Panc1 (cell line): ENCODE measurements around the gene SLC12A3. TPM values are rescaled to one million over a fixed set of nuclear protein-coding genes. Genes with fewer than 3 reads are reported as not detected.

Source experiments
- ATAC-seq: fragments of 200-7000 bp; cut with Tn5 transposase; 2 replicates; pipeline ENCODE4 v1.9.1; 2020; ENCODE audit warnings: mild to moderate bottlenecking, moderate library complexity
- BruUV-seq: library from RNA; stranded (reverse); fragments of 400-500 nt; replicated peaks from 2 replicates; lab custom pipeline; 2021; lab: Mats Ljungman, UMichigan
- CTCF ChIA-PET: fragments of 300-600 bp; sonication (Branson Sonifier 250); formaldehyde crosslinking; loops from one replicate; lab custom pipeline; 2022; ENCODE audit warnings: antibody characterized with exemption; lab: Charles Lee
- POLR2A ChIA-PET: fragments of 300-600 bp; sonication (Branson Sonifier 250); formaldehyde crosslinking; loops from one replicate; lab custom pipeline; 2022; ENCODE audit warnings: antibody characterized with exemption; lab: Charles Lee
- DNase-seq: peaks from one replicate; pipeline ENCODE4 v3.0.0-alpha.2; 2010; ENCODE audit warnings: low read depth, low spot score
- H3K27ac ChIP-seq: 2 replicates; pipeline ENCODE4 v1.5.1; 2011; ENCODE audit warnings: mild to moderate bottlenecking, low read length, inconsistent platforms
- H3K27me3 ChIP-seq: fragments of 200-500 bp; sonication (Bioruptor generic); 2 replicates; pipeline ENCODE4 v1.6.0; 2014; ENCODE audit warnings: low read length, inconsistent platforms; ENCODE audit not compliant: control insufficient read depth, insufficient read depth
- H3K36me3 ChIP-seq: fragments of 200-500 bp; sonication (Bioruptor generic); 2 replicates; pipeline ENCODE4 v1.5.1; 2014; ENCODE audit warnings: inconsistent platforms, mild to moderate bottlenecking, low read length, moderate library complexity; ENCODE audit not compliant: control insufficient read depth, insufficient read depth
- H3K4me1 ChIP-seq: 2 replicates; pipeline ENCODE4 v1.5.1; 2011; ENCODE audit warnings: inconsistent platforms, mild to moderate bottlenecking, low read length, moderate library complexity; ENCODE audit not compliant: control insufficient read depth, insufficient read depth
- H3K4me3 ChIP-seq, 2 experiments: 2 replicates each; pipeline ENCODE4 v1.5.1; 2011 to 2012; ENCODE audit warnings: low read depth in 2 of 2, low read length in 2 of 2, mild to moderate bottlenecking in 2 of 2, inconsistent platforms in 1 of 2, moderate library complexity in 1 of 2
- H3K9me3 ChIP-seq: fragments of 200-500 bp; sonication (Bioruptor generic); 2 replicates; pipeline ENCODE4 v1.5.1; 2014; ENCODE audit warnings: low read depth, mild to moderate bottlenecking, inconsistent platforms, low read length, moderate library complexity; ENCODE audit not compliant: control insufficient read depth, insufficient read depth
- POLR2AphosphoS5 ChIP-seq: IDR thresholded peaks from 2 replicates; pipeline ENCODE4 v1.6.1; 2012; ENCODE audit warnings: mild to moderate bottlenecking, low read depth, low read length, moderate library complexity
- SIN3A ChIP-seq: IDR thresholded peaks from 2 replicates; pipeline ENCODE4 v1.6.1; 2012; ENCODE audit warnings: low read depth, mild to moderate bottlenecking, low read length, moderate library complexity, borderline replicate concordance; ENCODE audit not compliant: insufficient read depth
- TCF7L2 ChIP-seq: IDR thresholded peaks from 2 replicates; pipeline ENCODE4 v1.6.1; 2011; ENCODE audit warnings: mild to moderate bottlenecking, low read depth, low read length, inconsistent platforms
- in situ Hi-C: cut with HindIII; loops from 2 replicates; pipeline ENCODE4 v1.10.0; 2016; ENCODE audit warnings: low sequenced_read_pairs, low pct_unique_long_range_greater_than_20kb
- intact Hi-C: fragments of 100-400 bp; cut with micrococcal nuclease; formaldehyde crosslinking; loops from one replicate; pipeline ENCODE4 v1.10.0; 2022; ENCODE audit not compliant: unreplicated experiment
- total RNA-seq: library from RNA; stranded (reverse); gene quantifications from one replicate; pipeline ENCODE4 v1.2.1, GENCODE V29; 2021; ENCODE audit not compliant: unreplicated experiment
- TF ChIP-seq, protein P1 (sequence below): fragments of 450-650 bp; IDR thresholded peaks from 2 replicates; pipeline ENCODE4 v1.5.1; 2017; ENCODE audit warnings: mild to moderate bottlenecking
- TF ChIP-seq, protein P2 (sequence below), 2 experiments: IDR thresholded peaks; 2 replicates each; pipeline ENCODE4 v1.6.1; 2011 to 2012; ENCODE audit warnings: low read depth in 2 of 2, control low read depth in 1 of 2, low read length in 1 of 2, mild to moderate bottlenecking in 1 of 2, moderate library complexity in 1 of 2; ENCODE audit not compliant: insufficient read depth in 1 of 2

SLC12A3 gene
- total RNA-seq, 1 experiment from 2014 or later = 0.15 TPM

DNA sequence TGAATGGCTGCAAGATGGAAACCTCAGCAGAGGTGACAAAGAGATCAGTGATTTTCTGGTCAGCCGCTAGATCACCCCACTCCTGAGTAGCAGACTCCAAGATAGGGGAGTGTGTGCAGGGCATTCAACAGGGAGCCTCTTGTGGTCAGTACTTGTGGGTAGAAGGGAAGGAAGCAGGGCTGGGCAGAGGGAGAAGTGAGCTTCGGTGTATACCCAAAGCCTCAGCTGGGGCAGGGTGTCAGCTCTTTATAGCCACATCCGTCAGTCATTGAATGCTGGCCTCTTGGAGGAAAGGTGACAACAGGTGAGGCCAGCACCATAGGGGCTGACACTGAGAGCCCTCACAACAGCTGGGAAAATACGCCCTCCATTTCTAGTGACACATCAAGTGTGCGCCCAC lies 2.2 kb upstream of the SLC12A3 start:
- intact Hi-C loops (loop anchor here (10.0 kb wide), 1 partner anchor 432 kb away; no protein-coding TSS in a partner anchor), in situ Hi-C loops (no loop called here)
- Histone ChIP-seq H3K4me3 (no peak overlapping the region), H3K27ac (no peak overlapping the region), H3K36me3 (no peaks in the 10 kb centered on the region), H3K9me3 (no peaks in the 10 kb centered on the region), H3K27me3 (no peaks in the 10 kb centered on the region), H3K4me1 (peaks cover 13% of the 10 kb centered on the region)
- no peak for DNase-seq
- CTCF ChIA-PET = interaction anchor here (1.2 kb wide), 1 partner anchor 12 kb away, joined by 5 read pairs; no protein-coding TSS in a partner anchor
- ATAC-seq = no peak
- no TSS peak for BruUV-seq
- POLR2A ChIA-PET = no interaction called here
- TF ChIP-seq, protein P1, sequence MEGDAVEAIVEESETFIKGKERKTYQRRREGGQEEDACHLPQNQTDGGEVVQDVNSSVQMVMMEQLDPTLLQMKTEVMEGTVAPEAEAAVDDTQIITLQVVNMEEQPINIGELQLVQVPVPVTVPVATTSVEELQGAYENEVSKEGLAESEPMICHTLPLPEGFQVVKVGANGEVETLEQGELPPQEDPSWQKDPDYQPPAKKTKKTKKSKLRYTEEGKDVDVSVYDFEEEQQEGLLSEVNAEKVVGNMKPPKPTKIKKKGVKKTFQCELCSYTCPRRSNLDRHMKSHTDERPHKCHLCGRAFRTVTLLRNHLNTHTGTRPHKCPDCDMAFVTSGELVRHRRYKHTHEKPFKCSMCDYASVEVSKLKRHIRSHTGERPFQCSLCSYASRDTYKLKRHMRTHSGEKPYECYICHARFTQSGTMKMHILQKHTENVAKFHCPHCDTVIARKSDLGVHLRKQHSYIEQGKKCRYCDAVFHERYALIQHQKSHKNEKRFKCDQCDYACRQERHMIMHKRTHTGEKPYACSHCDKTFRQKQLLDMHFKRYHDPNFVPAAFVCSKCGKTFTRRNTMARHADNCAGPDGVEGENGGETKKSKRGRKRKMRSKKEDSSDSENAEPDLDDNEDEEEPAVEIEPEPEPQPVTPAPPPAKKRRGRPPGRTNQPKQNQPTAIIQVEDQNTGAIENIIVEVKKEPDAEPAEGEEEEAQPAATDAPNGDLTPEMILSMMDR = no peak
- TF ChIP-seq, protein P2, sequence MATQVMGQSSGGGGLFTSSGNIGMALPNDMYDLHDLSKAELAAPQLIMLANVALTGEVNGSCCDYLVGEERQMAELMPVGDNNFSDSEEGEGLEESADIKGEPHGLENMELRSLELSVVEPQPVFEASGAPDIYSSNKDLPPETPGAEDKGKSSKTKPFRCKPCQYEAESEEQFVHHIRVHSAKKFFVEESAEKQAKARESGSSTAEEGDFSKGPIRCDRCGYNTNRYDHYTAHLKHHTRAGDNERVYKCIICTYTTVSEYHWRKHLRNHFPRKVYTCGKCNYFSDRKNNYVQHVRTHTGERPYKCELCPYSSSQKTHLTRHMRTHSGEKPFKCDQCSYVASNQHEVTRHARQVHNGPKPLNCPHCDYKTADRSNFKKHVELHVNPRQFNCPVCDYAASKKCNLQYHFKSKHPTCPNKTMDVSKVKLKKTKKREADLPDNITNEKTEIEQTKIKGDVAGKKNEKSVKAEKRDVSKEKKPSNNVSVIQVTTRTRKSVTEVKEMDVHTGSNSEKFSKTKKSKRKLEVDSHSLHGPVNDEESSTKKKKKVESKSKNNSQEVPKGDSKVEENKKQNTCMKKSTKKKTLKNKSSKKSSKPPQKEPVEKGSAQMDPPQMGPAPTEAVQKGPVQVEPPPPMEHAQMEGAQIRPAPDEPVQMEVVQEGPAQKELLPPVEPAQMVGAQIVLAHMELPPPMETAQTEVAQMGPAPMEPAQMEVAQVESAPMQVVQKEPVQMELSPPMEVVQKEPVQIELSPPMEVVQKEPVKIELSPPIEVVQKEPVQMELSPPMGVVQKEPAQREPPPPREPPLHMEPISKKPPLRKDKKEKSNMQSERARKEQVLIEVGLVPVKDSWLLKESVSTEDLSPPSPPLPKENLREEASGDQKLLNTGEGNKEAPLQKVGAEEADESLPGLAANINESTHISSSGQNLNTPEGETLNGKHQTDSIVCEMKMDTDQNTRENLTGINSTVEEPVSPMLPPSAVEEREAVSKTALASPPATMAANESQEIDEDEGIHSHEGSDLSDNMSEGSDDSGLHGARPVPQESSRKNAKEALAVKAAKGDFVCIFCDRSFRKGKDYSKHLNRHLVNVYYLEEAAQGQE (IDR thresholded peaks at IDR 0.05; ENCODE audit: insufficient read depth in 1 of 2, low read depth in 2 of 2, low read length in 1 of 2) = no peak
- no peak for TF ChIP-seq POLR2AphosphoS5
- no peak for TF ChIP-seq TCF7L2
- TF ChIP-seq SIN3A = no peak

DNA sequence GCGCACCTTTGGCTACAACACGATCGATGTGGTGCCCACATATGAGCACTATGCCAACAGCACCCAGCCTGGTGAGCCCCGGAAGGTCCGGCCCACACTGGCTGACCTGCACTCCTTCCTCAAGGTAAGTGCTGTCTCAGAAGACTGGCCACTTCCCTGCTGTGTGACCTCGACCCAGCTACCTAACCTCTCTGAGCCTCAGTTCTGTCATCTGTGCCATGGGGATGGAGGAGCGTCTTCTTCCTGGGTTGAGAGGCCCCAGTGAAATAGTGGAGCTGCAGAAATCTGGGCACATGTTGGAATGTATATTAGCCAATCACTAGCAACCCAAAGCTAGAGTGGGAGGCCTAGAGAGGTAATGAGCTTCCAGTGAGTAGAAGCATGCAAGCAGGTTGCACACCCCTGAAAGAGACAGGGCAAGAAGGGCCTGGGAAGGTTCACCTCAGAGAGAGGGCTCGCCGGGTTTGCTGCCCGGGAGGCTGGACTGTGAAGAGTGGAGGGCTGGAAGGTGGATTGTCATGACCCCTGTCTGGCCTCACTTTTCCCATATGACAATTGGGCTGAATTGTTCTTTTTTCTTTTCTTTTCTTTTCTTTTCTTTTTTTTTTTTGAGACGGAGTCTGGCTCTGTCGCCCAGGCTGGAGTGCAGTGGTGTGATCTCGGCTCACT lies 521 bp downstream of the SLC12A3 start:
- H3K4me1 ChIP-seq = peaks cover 13% of the 10 kb centered on the region
- H3K4me3 ChIP-seq = no peak overlapping the region
- no peaks in the 10 kb centered on the region for H3K27me3 ChIP-seq
- H3K36me3 ChIP-seq = no peaks in the 10 kb centered on the region
- no peak for TF ChIP-seq POLR2AphosphoS5
- TF ChIP-seq, protein P1 = no peak
- no peak for TF ChIP-seq SIN3A
- TF ChIP-seq TCF7L2 = no peak
- TF ChIP-seq, protein P2 (IDR thresholded peaks at IDR 0.05; ENCODE audit: insufficient read depth in 1 of 2, low read depth in 2 of 2, low read length in 1 of 2) = no peak
- no peak for ATAC-seq
- no peak for DNase-seq
- CTCF ChIA-PET = interaction anchor here (1.3 kb wide), 1 partner anchor 98 kb away, joined by 3 read pairs; no protein-coding TSS in a partner anchor
- intact Hi-C loops = loop anchor here (10.0 kb wide), 1 partner anchor 429 kb away; no protein-coding TSS in a partner anchor
- no TSS peak for BruUV-seq
- in situ Hi-C loops = no loop called here
- H3K9me3 ChIP-seq = no peaks in the 10 kb centered on the region
- H3K27ac ChIP-seq = no peak overlapping the region
- POLR2A ChIA-PET = no interaction called here
